Measurements from ENCODE around the gene TMEM229B. TPM values are rescaled to one million over a fixed set of nuclear protein-coding genes. Genes with fewer than 3 reads are reported as not detected.

TMEM229B gene
- total and polyA plus RNA-seq, 4 donors = 0.40 to 2.0 (median 1.6) TPM

DNA sequence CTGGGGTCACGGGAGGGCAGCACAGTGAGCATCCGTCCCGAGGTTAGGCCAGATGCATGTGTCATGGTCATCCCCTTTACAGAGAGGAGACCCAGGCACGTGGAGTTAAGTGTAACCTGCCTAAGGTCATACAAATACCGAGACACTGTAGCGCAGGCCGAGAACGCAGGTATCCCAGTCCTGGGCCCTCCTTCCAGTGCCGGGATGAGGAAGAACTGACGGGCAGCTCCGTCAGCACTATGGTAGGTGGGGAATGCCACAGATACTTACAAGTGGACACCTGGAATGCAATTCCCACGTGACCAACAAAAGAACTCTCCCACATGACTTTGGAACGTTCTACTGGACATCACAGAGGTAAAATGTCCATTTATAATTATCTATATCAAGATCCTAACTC is 8.7 kb upstream of the TMEM229B start (continued):
- no peak for TF ChIP-seq REST (IDR thresholded peaks at IDR 0.05)
- no peak for TF ChIP-seq EGR1 (IDR thresholded peaks at IDR 0.05; ENCODE audit: low read depth in 2 of 2)
- TF ChIP-seq FOXA2 (IDR thresholded peaks at IDR 0.05) = no peak
- no peak for TF ChIP-seq TAF1 (conservative IDR thresholded peaks at IDR 0.05)
- TF ChIP-seq SP1 (IDR thresholded peaks at IDR 0.05) = no peak
- TF ChIP-seq, protein P1, sequence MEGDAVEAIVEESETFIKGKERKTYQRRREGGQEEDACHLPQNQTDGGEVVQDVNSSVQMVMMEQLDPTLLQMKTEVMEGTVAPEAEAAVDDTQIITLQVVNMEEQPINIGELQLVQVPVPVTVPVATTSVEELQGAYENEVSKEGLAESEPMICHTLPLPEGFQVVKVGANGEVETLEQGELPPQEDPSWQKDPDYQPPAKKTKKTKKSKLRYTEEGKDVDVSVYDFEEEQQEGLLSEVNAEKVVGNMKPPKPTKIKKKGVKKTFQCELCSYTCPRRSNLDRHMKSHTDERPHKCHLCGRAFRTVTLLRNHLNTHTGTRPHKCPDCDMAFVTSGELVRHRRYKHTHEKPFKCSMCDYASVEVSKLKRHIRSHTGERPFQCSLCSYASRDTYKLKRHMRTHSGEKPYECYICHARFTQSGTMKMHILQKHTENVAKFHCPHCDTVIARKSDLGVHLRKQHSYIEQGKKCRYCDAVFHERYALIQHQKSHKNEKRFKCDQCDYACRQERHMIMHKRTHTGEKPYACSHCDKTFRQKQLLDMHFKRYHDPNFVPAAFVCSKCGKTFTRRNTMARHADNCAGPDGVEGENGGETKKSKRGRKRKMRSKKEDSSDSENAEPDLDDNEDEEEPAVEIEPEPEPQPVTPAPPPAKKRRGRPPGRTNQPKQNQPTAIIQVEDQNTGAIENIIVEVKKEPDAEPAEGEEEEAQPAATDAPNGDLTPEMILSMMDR (IDR thresholded peaks at IDR 0.05; ENCODE audit: low read depth, low read length, missing input control) = no peak
- no peak for TF ChIP-seq JUND (IDR thresholded peaks at IDR 0.05)
- no peak for TF ChIP-seq FOXA1 (IDR thresholded peaks at IDR 0.05)
- TF ChIP-seq NR2F2 (IDR thresholded peaks at IDR 0.05) = no peak

GRCh38 chr14:67495827-67496226 is 7.3 kb upstream of the TMEM229B start:
- DNase-seq (ENCODE audit: low spot score) = no peak
- no peak overlapping the region for H3K4me3 ChIP-seq (ENCODE audit: low read depth in 1 of 3, low read length in 3 of 3)
- H3K27me3 ChIP-seq (ENCODE audit: control insufficient read depth in 4 of 4, insufficient read depth in 4 of 4, low read length in 3 of 4) = no peaks in the 10 kb centered on the region
- peaks cover 4 to 16% (median 8%) of the 10 kb centered on the region in 4 donors for H3K9me3 ChIP-seq (ENCODE audit: control insufficient read depth in 4 of 4, low read length in 3 of 4)
- H3K27ac ChIP-seq (ENCODE audit: low read depth in 1 of 2, low read length in 2 of 2) = no peak overlapping the region
- TF ChIP-seq JUND (IDR thresholded peaks at IDR 0.05) (no peak), SP1 (IDR thresholded peaks at IDR 0.05) (no peak), NR2F2 (IDR thresholded peaks at IDR 0.05) (no peak), TAF1 (conservative IDR thresholded peaks at IDR 0.05) (no peak), FOXA2 (IDR thresholded peaks at IDR 0.05) (no peak), RXRA (IDR thresholded peaks at IDR 0.05) (no peak)
- TF ChIP-seq, protein P1 (IDR thresholded peaks at IDR 0.05; ENCODE audit: low read depth, low read length, missing input control) = no peak
- TF ChIP-seq, protein P2, sequence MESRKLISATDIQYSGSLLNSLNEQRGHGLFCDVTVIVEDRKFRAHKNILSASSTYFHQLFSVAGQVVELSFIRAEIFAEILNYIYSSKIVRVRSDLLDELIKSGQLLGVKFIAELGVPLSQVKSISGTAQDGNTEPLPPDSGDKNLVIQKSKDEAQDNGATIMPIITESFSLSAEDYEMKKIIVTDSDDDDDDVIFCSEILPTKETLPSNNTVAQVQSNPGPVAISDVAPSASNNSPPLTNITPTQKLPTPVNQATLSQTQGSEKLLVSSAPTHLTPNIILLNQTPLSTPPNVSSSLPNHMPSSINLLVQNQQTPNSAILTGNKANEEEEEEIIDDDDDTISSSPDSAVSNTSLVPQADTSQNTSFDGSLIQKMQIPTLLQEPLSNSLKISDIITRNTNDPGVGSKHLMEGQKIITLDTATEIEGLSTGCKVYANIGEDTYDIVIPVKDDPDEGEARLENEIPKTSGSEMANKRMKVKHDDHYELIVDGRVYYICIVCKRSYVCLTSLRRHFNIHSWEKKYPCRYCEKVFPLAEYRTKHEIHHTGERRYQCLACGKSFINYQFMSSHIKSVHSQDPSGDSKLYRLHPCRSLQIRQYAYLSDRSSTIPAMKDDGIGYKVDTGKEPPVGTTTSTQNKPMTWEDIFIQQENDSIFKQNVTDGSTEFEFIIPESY (IDR thresholded peaks at IDR 0.05) = no peak
- 98% methylated on average over 1 of the region's 1 CpG for WGBS
- no peaks in the 10 kb centered on the region for H3K4me1 ChIP-seq (ENCODE audit: control insufficient read depth in 4 of 4, insufficient read depth in 4 of 4, low read length in 3 of 4)
- H3K36me3 ChIP-seq (ENCODE audit: control insufficient read depth in 4 of 4, insufficient read depth in 3 of 4, low read depth in 1 of 4, low read length in 3 of 4) = no peaks in the 10 kb centered on the region
- no peak overlapping the region for H3K9ac ChIP-seq (ENCODE audit: low read depth in 1 of 2, low read length in 2 of 2)

Measured in liver (tissue), 9 donors.